NCI-H1417 treated with DMSO at 0.1 percent for 48 hours (cell line): Measurements from ENCODE around the gene SLTM.
"Not testable (repeated sequence)": the region's sequence is repeated elsewhere in the genome, so short reads cannot be mapped to it uniquely, and the experiment has no call there.

ENCODE experiments used
- DNase-seq: peaks from one replicate; lab custom pipeline; 2025; lab: John Stamatoyannopoulos, UW

SLTM gene

GRCh38 chr15:58933281-58934113 lies at the start of gene SLTM:
Gene SLTM, minus strand, starts transcription at chr15:58933679. Its CDS starts 114 bp downstream, at chr15:58933565.
- DNase-seq, result peak; percentile 83

- no peak for DNase-seq
These were observed 49.8 kb upstream of the SLTM start for GRCh38 chr15:58983261-58983660.

DNA sequence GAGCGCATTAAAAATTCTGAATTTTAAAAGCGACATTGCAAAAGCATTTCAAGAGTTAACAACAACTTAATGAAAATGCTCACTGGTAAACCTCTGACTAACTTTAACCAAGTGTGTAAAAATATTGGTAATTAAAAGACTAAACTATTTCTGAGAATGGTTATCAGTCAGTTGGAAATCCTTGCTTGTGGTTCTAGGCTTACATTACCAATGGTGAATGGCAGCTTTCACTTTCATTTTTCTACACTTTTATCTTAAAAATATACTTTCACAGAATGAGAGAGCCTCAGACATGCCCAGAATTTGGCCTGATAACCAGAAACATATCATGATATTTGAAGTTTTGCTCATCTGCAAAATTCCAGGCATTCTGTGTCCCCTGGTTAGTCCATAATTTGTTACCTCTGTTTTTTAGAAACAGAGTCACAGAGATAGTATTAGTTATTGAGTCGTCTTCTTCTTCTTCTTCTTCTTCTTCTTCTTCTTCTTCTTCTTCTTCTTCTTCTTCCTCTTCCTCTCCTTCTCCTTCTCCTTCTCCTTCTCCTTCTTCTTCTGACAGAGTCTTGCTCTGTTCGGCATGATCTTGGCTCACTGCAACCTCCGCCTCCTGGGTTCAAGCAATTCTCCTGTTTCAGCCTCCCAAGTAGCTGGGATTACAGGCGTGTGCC lies 48.5 kb upstream of the SLTM start:
- DNase-seq, result no peak

- DNase-seq, result peak; percentile 8
These were observed 47.0 kb upstream of the SLTM start for GRCh38 chr15:58980351-58980939.

GRCh38 chr15:58977887-58978286 lies 44.4 kb upstream of the SLTM start:
- no peak for DNase-seq

DNA sequence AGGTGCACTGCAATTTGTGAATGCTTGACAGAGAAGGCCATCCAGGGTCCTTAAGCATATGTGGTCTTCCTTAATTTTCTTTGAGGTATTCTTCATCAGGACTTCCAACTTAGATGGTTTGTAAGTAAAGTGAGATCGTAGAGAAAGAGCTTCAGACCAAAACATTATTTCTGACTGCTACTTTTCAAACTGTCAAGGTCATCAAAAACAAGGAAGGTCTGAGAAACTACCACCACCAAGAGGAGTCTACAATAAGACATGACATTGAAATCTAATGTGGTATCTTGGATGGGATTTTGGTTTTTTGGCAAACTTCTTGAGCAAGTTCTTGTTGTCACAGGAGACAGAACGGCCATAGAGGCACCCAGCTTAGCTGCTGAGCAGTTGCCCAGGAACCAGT lies 34.0 kb upstream of the SLTM start:
- no peak for DNase-seq

DNA sequence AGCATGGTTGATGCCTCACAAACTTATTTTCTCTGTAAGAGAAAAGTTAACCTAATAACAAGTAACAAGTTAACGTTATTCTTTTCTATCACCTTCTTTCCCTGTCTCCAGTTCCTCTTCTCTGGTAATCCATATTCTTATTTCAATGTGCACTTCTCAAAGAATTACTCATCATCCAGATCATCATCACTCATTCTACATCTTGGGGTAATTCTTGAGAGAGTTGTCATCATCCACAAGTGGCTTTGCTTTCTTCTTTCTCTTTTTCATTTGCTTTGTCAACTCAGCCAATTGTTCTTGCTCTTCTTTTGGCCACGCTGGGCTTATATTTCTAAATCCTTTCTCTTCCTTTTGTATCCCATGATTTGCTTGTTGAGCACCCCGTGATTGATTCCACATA lies 33.2 kb upstream of the SLTM start:
- DNase-seq, result no peak

GRCh38 chr15:58962662-58963565 lies 29.4 kb upstream of the SLTM start:
- DNase-seq, result no peak

- no peak for DNase-seq
These were observed 28.7 kb upstream of the SLTM start for GRCh38 chr15:58962136-58962535.

DNA sequence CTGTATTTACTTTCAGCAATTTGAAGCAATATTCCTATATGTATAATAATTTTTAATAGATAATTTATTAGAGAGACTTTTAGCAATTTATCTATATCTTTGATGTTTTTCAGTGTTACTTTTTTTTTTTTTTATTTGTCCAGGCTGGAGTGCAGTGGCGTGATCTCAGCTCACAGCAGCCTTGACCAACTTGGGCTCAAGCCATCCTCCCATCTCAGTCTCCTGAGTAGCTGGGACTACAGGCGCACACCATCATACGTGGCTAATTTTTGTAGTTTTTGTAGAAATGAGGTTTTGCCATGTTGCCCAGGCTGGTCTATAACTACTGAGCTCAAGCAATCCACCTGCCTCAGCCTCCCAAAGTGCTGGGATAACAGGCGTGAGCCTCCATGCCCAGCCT lies 25.3 kb upstream of the SLTM start:
- DNase-seq, result no peak

DNA sequence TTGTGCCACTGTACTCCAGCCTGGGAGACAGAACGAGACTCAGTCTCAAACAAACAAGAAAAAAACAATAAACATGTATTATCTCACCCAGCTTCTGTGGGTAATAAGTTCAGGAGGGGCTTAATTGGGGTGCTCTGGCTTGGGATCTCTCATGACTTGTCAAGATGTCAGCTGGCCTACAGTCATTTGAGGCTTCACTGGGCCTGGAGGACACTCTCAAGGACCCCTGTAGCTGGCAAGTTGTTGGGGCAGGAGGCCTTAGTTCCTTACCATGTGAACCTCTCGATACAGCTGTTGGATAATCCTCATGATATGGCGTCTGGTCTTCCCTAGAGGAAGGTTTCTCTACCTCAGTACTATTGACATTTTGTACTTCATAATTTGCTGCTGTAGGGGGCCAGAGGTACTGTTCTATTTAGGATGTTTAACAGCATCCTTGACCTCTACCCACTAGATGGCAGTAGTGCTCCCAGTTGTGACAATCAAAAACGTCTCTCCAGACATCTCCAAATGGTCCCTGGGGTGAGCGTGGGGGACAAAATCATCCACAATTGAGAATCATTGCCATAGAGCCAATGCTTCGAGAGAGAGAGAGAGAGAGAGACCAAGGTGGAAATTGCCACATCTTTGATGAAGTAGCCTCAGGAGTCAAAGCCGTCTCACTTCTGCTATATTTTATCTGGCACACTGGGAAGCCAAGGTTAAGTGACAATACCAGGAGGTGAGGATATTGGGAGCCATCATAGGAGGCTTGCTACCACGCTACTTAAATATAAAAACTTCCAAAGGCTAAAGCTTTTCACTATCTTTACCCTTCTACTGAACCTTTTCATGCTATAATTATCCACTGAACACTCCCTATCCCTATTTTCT lies 23.9 kb upstream of the SLTM start:
- peak; percentile 21 for DNase-seq

DNA sequence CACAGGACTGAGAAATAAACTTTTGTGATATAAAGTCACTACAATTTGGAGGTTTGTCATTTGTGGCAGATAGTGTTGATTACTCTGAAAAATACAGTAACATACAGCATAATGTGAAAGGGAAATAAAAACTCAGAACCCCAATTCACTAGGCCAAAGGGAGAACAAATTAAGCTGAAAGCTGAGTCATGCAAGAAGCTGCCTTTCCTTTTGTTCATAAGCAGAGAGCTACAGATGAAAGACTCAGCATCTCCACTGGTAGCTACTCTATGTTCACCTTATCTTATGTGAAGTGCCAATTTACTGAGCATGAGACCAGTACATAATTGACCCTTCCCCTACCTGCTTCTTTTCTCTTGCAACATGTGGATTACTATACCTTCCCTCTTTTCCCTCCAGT lies 19.3 kb upstream of the SLTM start:
- no peak for DNase-seq

- DNase-seq, result peak; percentile 86
These were observed 18.0 kb upstream of the SLTM start for GRCh38 chr15:58951388-58952007.

DNA sequence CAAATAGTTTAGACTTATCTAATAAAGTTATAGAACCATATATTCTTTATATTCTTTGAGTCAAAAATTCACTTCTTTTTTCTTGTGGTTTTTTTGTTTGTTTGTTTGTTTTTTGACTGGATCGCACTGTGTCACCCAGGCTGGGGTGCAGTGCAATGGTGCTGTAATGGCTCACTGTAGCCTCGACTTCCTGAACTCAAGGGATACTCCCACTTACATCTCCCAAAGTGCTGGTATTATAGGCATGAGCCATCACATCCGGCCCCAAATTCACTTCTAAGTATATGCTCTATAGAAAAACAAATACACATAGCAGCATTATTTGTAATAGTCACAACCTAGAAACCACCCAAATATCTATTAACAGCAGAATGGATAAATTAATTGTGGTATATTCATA lies 13.7 kb upstream of the SLTM start:
- no peak for DNase-seq

GRCh38 chr15:58934974-58935373 lies 1.5 kb upstream of the SLTM start:
- not testable (repeated sequence) for DNase-seq

DNA sequence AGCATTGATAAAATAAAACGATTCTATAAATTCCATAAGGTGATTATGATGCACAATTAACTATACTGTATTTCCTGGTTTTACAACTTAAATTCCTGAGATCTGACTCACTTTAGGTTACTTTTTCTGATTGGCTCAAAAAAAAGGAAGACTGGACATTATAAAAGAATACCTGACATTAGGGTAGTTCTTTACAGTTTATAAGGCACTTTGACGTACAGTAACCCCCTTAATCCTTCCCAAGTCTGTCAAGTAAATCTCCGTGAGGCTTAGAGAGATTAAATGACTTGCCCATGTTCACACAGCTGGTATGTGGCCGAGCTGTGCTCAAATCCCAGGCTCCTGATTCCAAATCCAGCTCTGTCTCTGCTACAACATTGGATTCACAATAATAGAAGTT lies 1.0 kb upstream of the SLTM start:
- DNase-seq, result no peak

- no peak for DNase-seq
These were observed 602 bp upstream of the SLTM start for GRCh38 chr15:58934114-58934447.

- DNase-seq, result no peak
These were observed 684 bp downstream of the SLTM start for GRCh38 chr15:58932710-58933280.

DNA sequence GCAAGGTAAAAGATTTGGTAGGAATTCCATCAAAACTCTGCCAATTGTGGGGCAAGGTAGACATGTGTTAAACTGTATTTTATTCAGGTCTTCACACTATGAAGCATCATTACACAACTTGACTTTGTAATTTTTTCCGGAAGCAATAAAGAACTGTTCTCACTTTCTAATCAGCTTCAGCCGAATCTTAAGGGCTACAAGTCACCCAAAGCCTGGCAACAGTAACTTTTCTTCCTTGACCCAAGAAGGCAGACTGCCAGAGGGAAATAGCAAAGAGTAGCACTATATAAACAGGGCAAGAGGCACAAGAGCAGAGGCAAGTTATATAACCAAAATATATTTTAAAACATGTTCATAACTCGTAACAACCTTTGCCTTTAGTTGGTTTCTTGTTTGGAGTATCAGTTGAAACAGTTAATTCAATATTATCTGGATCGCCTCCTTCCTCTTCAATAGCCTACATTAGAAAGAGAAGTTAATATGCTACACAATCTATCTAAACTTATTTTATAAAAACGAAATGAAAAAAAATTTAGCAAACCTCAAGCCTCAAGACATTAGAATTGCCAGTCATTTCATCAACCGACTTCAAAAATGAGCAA lies 1.4 kb downstream of the SLTM start:
- no peak for DNase-seq

- DNase-seq, result no peak
These were observed 3.5 kb downstream of the SLTM start for GRCh38 chr15:58929891-58930416.
